SK-N-MC (cell line): ENCODE data around the gene PODN.

Experiments
- DNase-seq: peaks from one replicate; pipeline ENCODE4 v3.0.0-alpha.2; 2011; ENCODE audit warnings: low read depth, low spot score
- H3K27ac ChIP-seq: fragments of 200-600 bp; sonication (generic); 2 replicates; pipeline ENCODE4 v1.5.1; 2016; ENCODE audit warnings: mixed run types
- H3K36me3 ChIP-seq: fragments of 200-600 bp; sonication (generic); 2 replicates; pipeline ENCODE4 v1.6.1; 2017; ENCODE audit warnings: antibody characterized with exemption, low read length, mixed read lengths; ENCODE audit not compliant: insufficient read depth
- H3K4me3 ChIP-seq: fragments of 200-600 bp; sonication (generic); 2 replicates; pipeline ENCODE4 v1.5.1; 2016
- H3K9ac ChIP-seq: fragments of 200-600 bp; sonication (generic); 2 replicates; pipeline ENCODE4 v1.8.0; 2017; ENCODE audit warnings: mixed run types, mixed read lengths; ENCODE audit not compliant: insufficient read length
- H3K9me3 ChIP-seq: fragments of 200-600 bp; sonication (generic); 2 replicates; pipeline ENCODE4 v1.6.1; 2017; ENCODE audit warnings: low read depth, mild to moderate bottlenecking, antibody characterized with exemption, low read length, moderate library complexity, mixed read lengths
- EZH2 ChIP-seq: fragments of 200-600 bp; sonication (generic); IDR thresholded peaks from one replicate; pipeline ENCODE4 v1.6.1; 2017; ENCODE audit warnings: antibody characterized with exemption
- FOXP2 ChIP-seq: optimal IDR thresholded peaks from 2 replicates; pipeline ENCODE3; 2011; ENCODE audit warnings: mild to moderate bottlenecking, moderate library complexity; ENCODE audit not compliant: insufficient read depth; ENCODE audit errors: extremely low read length, control extremely low read depth
- POLR2AphosphoS5 ChIP-seq: IDR thresholded peaks from 2 replicates; pipeline ENCODE4 v1.6.1; 2012; ENCODE audit warnings: mild to moderate bottlenecking, low read depth, low read length, borderline replicate concordance

Gene PODN

GRCh38 chr1:53074313-53075154 lies 12.5 kb downstream of the PODN start:
- no peak for TF ChIP-seq EZH2
- no peak for TF ChIP-seq FOXP2
- TF ChIP-seq POLR2AphosphoS5: no peak
- no peaks in the 10 kb centered on the region for H3K9me3 ChIP-seq
- no peaks in the 10 kb centered on the region for H3K36me3 ChIP-seq
- H3K27ac ChIP-seq: no peak overlapping the region
- H3K4me3 ChIP-seq: no peak overlapping the region
- no peak for DNase-seq
- H3K9ac ChIP-seq: no peak overlapping the region

- Histone ChIP-seq H3K4me3 (no peak overlapping the region), H3K9me3 (no peaks in the 10 kb centered on the region), H3K36me3 (no peaks in the 10 kb centered on the region), H3K27ac (no peak overlapping the region), H3K9ac (no peak overlapping the region)
- TF ChIP-seq EZH2: no peak
- TF ChIP-seq FOXP2: no peak
- no peak for TF ChIP-seq POLR2AphosphoS5
- no peak for DNase-seq
These were observed 13.2 kb downstream of the PODN start for GRCh38 chr1:53075206-53075605.

- DNase-seq: no peak
- no peak for TF ChIP-seq FOXP2
- no peak for TF ChIP-seq POLR2AphosphoS5
- no peak for TF ChIP-seq EZH2
These were observed 13.7 kb downstream of the PODN start for GRCh38 chr1:53075761-53076163.

GRCh38 chr1:53076165-53076564 lies 14.2 kb downstream of the PODN start:
- TF ChIP-seq EZH2: no peak
- TF ChIP-seq FOXP2: no peak

More at GRCh38 chr1:53075761-53076163, 13.7 kb downstream of the PODN start:
- Histone ChIP-seq H3K36me3 (no peaks in the 10 kb centered on the region), H3K9me3 (no peaks in the 10 kb centered on the region), H3K9ac (no peak overlapping the region), H3K4me3 (no peak overlapping the region), H3K27ac (no peak overlapping the region)

GRCh38 chr1:53076721-53077598 lies 14.9 kb downstream of the PODN start:
- no peak overlapping the region for H3K27ac ChIP-seq
- H3K36me3 ChIP-seq: no peaks in the 10 kb centered on the region
- DNase-seq: no peak
- no peak overlapping the region for H3K4me3 ChIP-seq
- no peak for TF ChIP-seq EZH2
- no peak for TF ChIP-seq POLR2AphosphoS5
- TF ChIP-seq FOXP2: no peak
- no peaks in the 10 kb centered on the region for H3K9me3 ChIP-seq
- no peak overlapping the region for H3K9ac ChIP-seq

More at GRCh38 chr1:53076165-53076564, 14.2 kb downstream of the PODN start:
- no peaks in the 10 kb centered on the region for H3K9me3 ChIP-seq
- DNase-seq: no peak
- no peak overlapping the region for H3K9ac ChIP-seq
- no peaks in the 10 kb centered on the region for H3K36me3 ChIP-seq
- no peak overlapping the region for H3K4me3 ChIP-seq
- no peak overlapping the region for H3K27ac ChIP-seq

GRCh38 chr1:53077599-53077965 lies 15.6 kb downstream of the PODN start:
- DNase-seq: no peak

GRCh38 chr1:53078333-53079101 lies 16.5 kb downstream of the PODN start:
- no peak overlapping the region for H3K9ac ChIP-seq
- TF ChIP-seq FOXP2: no peak
- no peak for TF ChIP-seq POLR2AphosphoS5
- TF ChIP-seq EZH2: no peak
- H3K9me3 ChIP-seq: no peaks in the 10 kb centered on the region
- DNase-seq: no peak
- no peak overlapping the region for H3K4me3 ChIP-seq
- H3K36me3 ChIP-seq: no peaks in the 10 kb centered on the region
- H3K27ac ChIP-seq: no peak overlapping the region

More at GRCh38 chr1:53077599-53077965, 15.6 kb downstream of the PODN start:
- no peak overlapping the region for H3K9ac ChIP-seq
- TF ChIP-seq POLR2AphosphoS5: no peak
- TF ChIP-seq EZH2: no peak
- no peak for TF ChIP-seq FOXP2
- H3K4me3 ChIP-seq: no peak overlapping the region
- no peaks in the 10 kb centered on the region for H3K9me3 ChIP-seq
- no peak overlapping the region for H3K27ac ChIP-seq
- H3K36me3 ChIP-seq: no peaks in the 10 kb centered on the region

GRCh38 chr1:53079251-53079650 lies 17.2 kb downstream of the PODN start:
- Histone ChIP-seq H3K27ac (no peak overlapping the region), H3K36me3 (no peaks in the 10 kb centered on the region), H3K4me3 (no peak overlapping the region), H3K9ac (no peak overlapping the region), H3K9me3 (no peaks in the 10 kb centered on the region)
- TF ChIP-seq POLR2AphosphoS5: no peak
- no peak for TF ChIP-seq EZH2
- TF ChIP-seq FOXP2: no peak
- DNase-seq: no peak
